GM12801 (cell line): ENCODE results near the gene ANKFN1.

ENCODE experiments used
- CTCF ChIP-seq: IDR thresholded peaks from one replicate; pipeline ENCODE4 v1.5.1; 2011; ENCODE audit warnings: control low read depth; ENCODE audit not compliant: insufficient read length; ENCODE audit errors: extremely low read depth

Gene ANKFN1

DNA sequence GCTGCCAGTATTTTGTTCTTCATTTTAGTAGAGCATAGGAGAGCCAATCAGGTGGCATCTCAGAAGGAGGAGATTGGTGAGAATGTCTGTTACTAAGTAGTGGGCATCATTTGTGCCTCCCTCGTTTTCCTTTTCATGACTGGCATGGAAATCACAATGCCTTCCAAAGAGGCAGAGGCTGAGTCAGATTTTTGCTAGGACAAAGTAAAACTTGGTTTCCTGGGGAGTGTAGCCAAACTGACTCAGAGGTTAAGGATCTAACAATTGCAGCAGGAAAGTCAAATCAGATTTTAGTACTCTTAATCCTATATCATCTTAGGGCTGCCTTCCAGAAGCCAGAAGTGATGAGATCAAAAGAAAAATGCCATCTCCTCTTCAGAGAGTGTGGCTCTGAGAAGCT lies 138.7 kb downstream of the ANKFN1 start:
- no peak for TF ChIP-seq CTCF

- TF ChIP-seq CTCF = no peak
These were observed 139.3 kb downstream of the ANKFN1 start for GRCh38 chr17:56292578-56292977.

DNA sequence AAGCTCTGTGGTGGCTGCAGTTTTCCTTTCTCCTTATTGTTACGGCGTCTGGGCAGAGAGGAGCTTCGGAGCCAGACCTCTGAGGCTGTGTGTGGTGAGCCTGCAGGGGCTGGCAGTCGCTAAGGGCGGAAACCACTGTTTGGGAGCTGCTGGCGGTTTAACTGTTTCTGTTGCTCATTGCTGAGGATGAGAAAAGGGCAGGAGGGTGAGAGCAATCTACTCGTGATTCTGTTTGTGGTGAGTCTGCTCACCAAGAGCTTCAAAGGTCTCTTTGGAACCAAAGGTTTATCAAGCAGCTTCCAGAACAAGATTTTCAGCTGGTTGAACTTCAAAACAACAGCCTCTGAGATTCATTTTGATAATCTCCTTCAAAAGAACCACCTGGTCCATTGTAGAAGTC lies 143.9 kb downstream of the ANKFN1 start:
- no peak for TF ChIP-seq CTCF

DNA sequence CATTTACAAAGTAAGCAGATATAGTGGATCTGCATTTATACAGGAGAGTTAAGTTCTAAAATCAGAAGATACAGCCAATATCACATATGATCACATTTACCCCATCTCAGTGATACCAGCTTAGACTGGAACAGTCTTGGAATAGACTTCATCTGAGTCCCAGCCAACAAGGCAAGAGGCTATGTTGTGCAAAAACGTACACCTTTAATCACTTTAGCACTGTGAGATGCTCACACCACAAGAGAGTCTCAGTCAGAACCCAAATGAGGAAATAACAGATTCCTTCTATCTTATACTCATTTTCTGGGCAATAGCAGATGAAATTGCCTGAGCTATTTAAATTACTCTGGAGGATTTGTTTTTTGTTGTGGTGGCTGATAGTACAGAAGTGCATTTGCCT lies 145.6 kb downstream of the ANKFN1 start:
- no peak for TF ChIP-seq CTCF

- no peak for TF ChIP-seq CTCF
These were observed 146.9 kb downstream of the ANKFN1 start for GRCh38 chr17:56300144-56300543.

GRCh38 chr17:56305007-56305406 lies 151.7 kb downstream of the ANKFN1 start:
- no peak for TF ChIP-seq CTCF

DNA sequence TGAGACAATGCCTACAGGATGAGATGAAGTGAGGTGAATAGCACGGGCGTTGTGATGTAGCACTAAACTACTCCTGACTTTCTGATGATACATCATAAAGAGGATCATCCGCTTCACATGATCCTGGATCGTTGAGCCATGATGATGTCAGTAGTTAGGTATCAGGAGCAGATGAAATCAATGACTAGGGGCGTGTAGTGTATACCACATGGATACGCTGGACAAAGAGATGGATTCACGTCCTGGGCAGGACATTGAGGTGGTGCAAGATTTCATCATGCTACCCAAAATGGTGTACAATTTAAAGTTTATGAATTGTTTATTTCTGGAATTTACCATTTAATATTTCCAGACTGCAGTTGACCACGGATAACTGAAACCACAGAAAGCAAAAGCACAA lies 156.6 kb downstream of the ANKFN1 start:
- TF ChIP-seq CTCF = no peak

GRCh38 chr17:56310782-56311181 lies 157.5 kb downstream of the ANKFN1 start:
- TF ChIP-seq CTCF = no peak
